ENCODE results near the gene HSF2.
"Not testable (repeated sequence)": the region's sequence is repeated elsewhere in the genome, so short reads cannot be mapped to it uniquely, and the experiment has no call there.

The HSF2 gene

DNA sequence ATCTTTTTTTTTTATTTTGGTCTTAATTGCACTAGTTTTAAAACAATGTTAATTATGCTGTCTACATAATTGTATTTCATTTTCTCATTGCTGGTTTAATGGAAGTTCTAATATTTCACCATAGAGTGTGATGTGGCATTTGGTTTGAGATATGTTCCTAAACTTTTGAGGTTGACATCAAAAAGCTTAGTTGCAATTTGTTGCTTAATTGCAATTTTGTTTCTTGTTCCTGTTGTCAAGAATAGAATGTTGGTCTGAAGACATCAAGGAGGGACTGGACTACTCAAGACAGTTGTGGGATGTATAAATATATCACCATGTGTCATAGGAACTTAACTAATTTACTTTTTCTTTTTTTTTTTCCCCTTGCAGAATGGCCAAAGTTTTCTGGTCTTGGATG, 12.5 kb downstream of the HSF2 start:
- H3K36me3 Mint-ChIP-seq (ENCODE audit: low read depth): peaks cover 77% of the 10 kb centered on the region
- peaks cover 52% of the 10 kb centered on the region for H3K4me1 Mint-ChIP-seq (ENCODE audit: low read depth)
- peaks cover 3% of the 10 kb centered on the region for H3K9me3 Mint-ChIP-seq
- no peak overlapping the region for H3K4me3 Mint-ChIP-seq
- H3K27ac Mint-ChIP-seq: no peak overlapping the region
- no peaks in the 10 kb centered on the region for H3K27me3 Mint-ChIP-seq

DNA sequence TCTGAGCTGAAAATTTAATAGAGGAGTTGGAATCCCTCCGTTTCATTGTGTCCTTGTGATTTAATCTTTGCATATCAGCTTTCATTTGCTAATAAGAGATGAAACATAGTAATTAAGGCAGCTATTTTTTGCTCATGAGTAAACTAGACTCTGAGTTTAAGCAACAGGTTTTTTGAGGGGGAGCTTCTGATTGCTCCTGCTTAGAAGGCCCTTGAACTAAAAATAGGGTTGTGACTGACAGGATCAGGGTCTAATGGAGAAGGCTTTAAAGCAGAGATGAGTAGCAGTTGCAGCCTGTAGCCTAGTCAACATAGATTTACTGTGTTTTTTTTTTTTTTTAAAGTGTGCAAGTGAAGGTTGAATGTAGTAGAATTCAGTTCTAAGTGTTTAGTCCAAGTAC, 17.4 kb downstream of the HSF2 start:
- Mint-ChIP-seq H3K4me1 (ENCODE audit: low read depth) (peaks cover 5% of the 10 kb centered on the region), H3K27me3 (no peaks in the 10 kb centered on the region), H3K36me3 (ENCODE audit: low read depth) (peaks cover 77% of the 10 kb centered on the region), H3K4me3 (no peak overlapping the region), H3K9me3 (no peaks in the 10 kb centered on the region), H3K27ac (no peak overlapping the region)

DNA sequence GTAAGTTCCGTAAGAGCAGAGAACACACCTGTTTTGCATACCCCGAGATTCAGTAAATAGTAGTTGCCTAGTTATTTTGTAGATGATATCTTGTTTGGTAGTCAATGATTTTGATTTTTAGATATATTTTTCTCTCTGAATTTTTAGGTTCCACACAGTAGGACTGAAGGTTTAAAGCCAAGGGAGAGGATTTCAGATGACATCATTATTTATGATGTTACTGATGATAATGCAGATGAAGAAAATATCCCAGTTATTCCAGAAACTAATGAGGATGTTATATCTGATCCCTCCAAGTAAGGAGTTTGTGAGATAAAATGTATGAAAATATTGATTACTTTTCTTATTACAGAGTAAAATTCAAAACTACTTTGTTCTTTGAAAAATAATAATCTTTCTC, 22.6 kb downstream of the HSF2 start:
- no peak overlapping the region for H3K4me3 Mint-ChIP-seq
- peaks cover 77% of the 10 kb centered on the region for H3K36me3 Mint-ChIP-seq (ENCODE audit: low read depth)
- H3K9me3 Mint-ChIP-seq: no peaks in the 10 kb centered on the region
- H3K27me3 Mint-ChIP-seq: no peaks in the 10 kb centered on the region
- peaks cover 7% of the 10 kb centered on the region for H3K4me1 Mint-ChIP-seq (ENCODE audit: low read depth)
- H3K27ac Mint-ChIP-seq: no peak overlapping the region

DNA sequence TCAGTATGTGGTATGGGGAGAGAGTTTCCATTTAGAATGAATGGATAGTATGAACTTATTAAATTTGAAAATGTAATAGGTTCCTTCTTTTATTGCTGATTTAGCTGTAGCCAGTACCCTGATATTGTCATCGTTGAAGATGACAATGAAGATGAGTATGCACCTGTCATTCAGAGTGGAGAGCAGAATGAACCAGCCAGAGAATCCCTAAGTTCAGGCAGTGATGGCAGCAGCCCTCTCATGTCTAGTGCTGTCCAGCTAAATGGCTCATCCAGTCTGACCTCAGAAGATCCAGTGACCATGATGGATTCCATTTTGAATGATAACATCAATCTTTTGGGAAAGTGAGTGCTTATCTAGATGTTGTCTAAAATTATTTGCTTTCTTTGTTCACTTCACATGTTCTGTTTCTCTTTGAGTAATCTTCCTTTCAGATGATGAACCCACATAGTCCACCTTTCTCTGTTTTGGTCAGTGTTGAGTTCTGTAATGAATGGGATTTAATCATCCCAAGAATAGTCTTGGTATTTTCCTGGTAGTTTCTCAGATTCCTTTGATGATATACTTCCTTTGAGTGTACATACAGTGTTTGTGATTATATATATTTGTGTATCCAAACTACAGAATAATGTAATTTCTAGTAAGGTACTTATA, 23.3 kb downstream of the HSF2 start:
- no peaks in the 10 kb centered on the region for H3K9me3 Mint-ChIP-seq
- H3K4me1 Mint-ChIP-seq (ENCODE audit: low read depth): peaks cover 7% of the 10 kb centered on the region
- H3K36me3 Mint-ChIP-seq (ENCODE audit: low read depth): peaks cover 77% of the 10 kb centered on the region
- H3K27ac Mint-ChIP-seq: no peak overlapping the region
- H3K4me3 Mint-ChIP-seq: no peak overlapping the region
- no peaks in the 10 kb centered on the region for H3K27me3 Mint-ChIP-seq

DNA sequence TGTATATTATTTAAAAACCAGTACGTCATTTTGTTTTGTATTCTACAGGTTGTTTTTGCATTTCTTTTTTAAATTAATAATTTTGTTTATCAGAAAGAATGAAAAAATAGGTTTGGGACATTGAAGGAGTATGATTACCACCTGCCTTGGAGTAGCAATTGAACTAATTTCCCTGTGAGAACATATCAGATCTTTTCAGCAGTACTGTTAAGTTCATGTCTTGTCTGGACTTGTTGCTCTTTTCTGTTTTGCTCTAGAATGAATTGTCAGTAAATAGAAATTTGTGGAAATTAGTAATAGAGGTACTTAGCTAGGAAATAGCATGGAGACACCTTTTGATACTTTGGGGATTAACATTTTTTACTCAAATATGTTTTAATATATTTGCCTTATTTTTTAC, 24.3 kb downstream of the HSF2 start:
- Mint-ChIP-seq H3K36me3 (ENCODE audit: low read depth) (peaks cover 86% of the 10 kb centered on the region), H3K4me3 (no peak overlapping the region), H3K4me1 (ENCODE audit: low read depth) (peaks cover 7% of the 10 kb centered on the region), H3K27me3 (no peaks in the 10 kb centered on the region), H3K27ac (no peak overlapping the region), H3K9me3 (no peaks in the 10 kb centered on the region)

DNA sequence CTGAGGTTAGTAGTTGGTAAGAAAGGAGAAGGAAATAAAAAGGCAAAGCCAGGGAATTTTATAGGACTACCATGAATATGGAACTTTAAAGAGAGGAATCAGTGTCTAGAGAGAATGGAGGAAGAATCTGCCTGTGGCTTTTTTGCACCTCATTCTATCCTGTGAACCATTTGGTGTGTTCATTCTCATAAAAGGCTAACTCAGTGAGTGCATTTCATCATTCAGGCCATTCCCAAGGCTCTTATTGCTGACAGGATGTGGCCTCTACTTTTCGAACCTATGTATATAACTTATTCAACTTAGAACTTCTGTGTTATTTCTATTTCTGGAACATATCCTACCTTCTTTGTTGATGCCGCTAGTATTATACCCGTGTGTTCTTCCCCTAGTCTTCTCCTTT, 27.1 kb downstream of the HSF2 start:
- Mint-ChIP-seq H3K9me3 (no peaks in the 10 kb centered on the region), H3K27me3 (no peaks in the 10 kb centered on the region), H3K27ac (no peak overlapping the region), H3K4me3 (no peak overlapping the region), H3K36me3 (ENCODE audit: low read depth) (peaks cover 93% of the 10 kb centered on the region), H3K4me1 (ENCODE audit: low read depth) (peaks cover 7% of the 10 kb centered on the region)

DNA sequence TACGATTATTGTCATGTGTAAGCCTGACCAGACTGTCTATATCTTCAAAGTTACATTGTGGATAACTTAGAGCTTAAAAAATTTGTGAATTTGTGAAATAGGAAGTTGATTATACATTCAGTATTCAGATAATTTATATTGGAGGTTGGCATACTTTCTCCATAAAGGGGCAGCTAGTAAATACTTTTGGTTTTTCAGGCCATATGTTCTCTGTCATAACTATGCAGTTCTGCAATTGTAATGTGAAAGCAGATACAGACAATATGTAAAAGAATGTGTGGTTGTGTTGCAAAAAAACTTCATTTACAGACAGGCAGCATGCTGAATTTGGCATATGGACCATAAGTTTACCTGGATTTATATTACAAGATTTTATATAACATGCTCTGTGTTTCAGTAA, 29.3 kb downstream of the HSF2 start:
- no peak overlapping the region for H3K4me3 Mint-ChIP-seq
- H3K9me3 Mint-ChIP-seq: no peaks in the 10 kb centered on the region
- H3K27me3 Mint-ChIP-seq: no peaks in the 10 kb centered on the region
- no peak overlapping the region for H3K27ac Mint-ChIP-seq
- peaks cover 6% of the 10 kb centered on the region for H3K4me1 Mint-ChIP-seq (ENCODE audit: low read depth)
- peaks cover 97% of the 10 kb centered on the region for H3K36me3 Mint-ChIP-seq (ENCODE audit: low read depth)

DNA sequence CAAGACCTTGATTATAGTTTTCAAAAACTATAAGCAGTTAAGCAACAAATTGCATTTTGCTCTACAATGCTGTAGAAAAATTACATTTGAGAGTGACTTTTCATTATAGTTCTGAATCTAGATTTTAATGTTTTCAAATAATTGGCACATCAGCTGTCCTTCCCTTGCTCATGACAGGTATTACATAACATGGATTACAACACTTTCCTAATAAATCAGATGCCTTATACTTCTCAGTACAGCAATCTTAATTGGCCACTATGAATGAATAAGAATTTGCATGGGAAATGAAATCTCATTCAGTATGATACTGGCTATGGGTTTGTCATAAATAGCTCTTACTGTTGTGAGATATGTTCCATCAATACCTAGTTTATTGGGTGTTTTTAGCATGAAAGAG, 29.9 kb downstream of the HSF2 start:
- H3K27ac Mint-ChIP-seq: no peak overlapping the region
- H3K36me3 Mint-ChIP-seq (ENCODE audit: low read depth): peaks cover 95% of the 10 kb centered on the region
- peaks cover 6% of the 10 kb centered on the region for H3K4me1 Mint-ChIP-seq (ENCODE audit: low read depth)
- H3K27me3 Mint-ChIP-seq: no peaks in the 10 kb centered on the region
- no peaks in the 10 kb centered on the region for H3K9me3 Mint-ChIP-seq
- H3K4me3 Mint-ChIP-seq: no peak overlapping the region

DNA sequence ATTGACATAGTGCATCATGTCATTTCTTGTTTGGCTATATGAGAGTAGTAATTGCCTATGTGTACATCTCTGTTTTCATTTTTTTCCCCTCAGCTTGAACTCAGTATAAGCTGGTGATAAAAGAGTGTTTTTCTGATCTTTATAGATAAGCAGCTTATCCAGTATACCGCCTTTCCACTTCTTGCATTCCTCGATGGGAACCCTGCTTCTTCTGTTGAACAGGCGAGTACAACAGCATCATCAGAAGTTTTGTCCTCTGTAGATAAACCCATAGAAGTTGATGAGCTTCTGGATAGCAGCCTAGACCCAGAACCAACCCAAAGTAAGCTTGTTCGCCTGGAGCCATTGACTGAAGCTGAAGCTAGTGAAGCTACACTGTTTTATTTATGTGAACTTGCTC, 32.3 kb downstream of the HSF2 start:
- Mint-ChIP-seq H3K4me1 (ENCODE audit: low read depth) (peaks cover 9% of the 10 kb centered on the region), H3K9me3 (no peaks in the 10 kb centered on the region), H3K4me3 (no peak overlapping the region), H3K27me3 (no peaks in the 10 kb centered on the region), H3K36me3 (ENCODE audit: low read depth) (peaks cover 88% of the 10 kb centered on the region), H3K27ac (no peak overlapping the region)

DNA sequence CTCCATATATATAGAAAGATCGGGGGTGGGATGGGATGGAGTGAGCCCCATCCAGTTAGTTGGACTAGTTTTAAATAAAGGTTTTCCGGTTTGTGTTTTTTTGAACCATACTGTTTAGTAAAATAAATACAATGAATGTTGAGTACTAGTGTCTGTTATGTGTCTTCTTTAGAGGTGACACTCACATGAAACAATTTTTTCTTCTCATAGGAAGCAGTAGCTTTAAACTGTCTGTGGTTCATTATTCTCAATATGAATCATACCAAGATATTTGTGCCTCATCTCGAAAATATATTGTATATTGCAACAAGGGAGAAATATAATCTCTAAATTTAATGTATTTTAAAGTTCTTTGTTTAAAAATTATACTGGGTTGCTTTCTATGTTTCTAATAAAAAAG, 33.4 kb downstream of the HSF2 start:
- H3K36me3 Mint-ChIP-seq (ENCODE audit: low read depth): peaks cover 88% of the 10 kb centered on the region
- no peak overlapping the region for H3K4me3 Mint-ChIP-seq
- no peak overlapping the region for H3K27ac Mint-ChIP-seq
- peaks cover 9% of the 10 kb centered on the region for H3K4me1 Mint-ChIP-seq (ENCODE audit: low read depth)
- peaks cover 4% of the 10 kb centered on the region for H3K9me3 Mint-ChIP-seq
- H3K27me3 Mint-ChIP-seq: no peaks in the 10 kb centered on the region

DNA sequence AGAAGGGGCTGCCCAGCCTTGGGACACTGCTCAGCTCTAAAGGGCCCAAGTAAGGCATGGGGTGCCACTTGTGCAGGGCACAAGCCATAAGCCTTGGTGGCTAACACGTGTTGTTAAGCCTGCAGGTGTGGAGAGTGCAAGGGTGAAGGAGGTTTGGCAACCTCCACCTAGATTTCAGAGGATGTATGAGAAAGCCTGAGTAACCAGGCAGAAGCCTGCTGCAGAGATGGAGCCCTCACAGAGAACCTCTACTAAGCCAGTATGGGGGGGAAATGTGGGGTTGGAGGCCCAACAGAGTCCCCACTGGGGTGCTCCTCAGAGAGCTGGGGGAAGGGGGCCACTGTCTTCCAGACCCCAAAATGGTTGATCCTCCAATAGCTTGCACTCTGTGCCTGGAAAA, 39.5 kb downstream of the HSF2 start:
- H3K36me3 Mint-ChIP-seq (ENCODE audit: low read depth): peaks cover 81% of the 10 kb centered on the region
- peaks cover 3% of the 10 kb centered on the region for H3K4me1 Mint-ChIP-seq (ENCODE audit: low read depth)
- no peak overlapping the region for H3K27ac Mint-ChIP-seq
- no peak overlapping the region for H3K4me3 Mint-ChIP-seq
- H3K9me3 Mint-ChIP-seq: peaks cover 20% of the 10 kb centered on the region
- no peaks in the 10 kb centered on the region for H3K27me3 Mint-ChIP-seq

DNA sequence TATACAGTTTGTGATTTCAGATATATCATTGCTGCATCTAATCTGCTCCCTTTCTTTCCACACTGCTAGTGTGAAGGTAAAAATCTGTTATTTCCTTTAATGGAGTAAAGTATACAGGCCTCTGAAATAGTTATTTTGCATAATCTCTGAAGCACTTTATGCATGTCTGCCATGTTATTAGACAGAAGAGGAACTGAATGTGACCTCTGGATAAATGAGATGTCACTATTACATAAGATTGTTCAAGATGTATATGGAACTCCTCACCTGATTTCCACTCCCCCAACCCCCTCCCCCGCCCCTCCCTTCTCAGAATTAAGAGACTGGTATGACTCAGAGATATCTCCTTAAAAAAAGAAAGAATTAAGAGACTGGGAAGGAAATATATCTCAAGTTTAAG, 45.8 kb downstream of the HSF2 start:
- H3K27ac Mint-ChIP-seq: no peak overlapping the region
- H3K9me3 Mint-ChIP-seq: no peaks in the 10 kb centered on the region
- no peak overlapping the region for H3K4me3 Mint-ChIP-seq
- H3K27me3 Mint-ChIP-seq: no peaks in the 10 kb centered on the region
- H3K4me1 Mint-ChIP-seq (ENCODE audit: low read depth): peaks cover 15% of the 10 kb centered on the region
- peaks cover 67% of the 10 kb centered on the region for H3K36me3 Mint-ChIP-seq (ENCODE audit: low read depth)

DNA sequence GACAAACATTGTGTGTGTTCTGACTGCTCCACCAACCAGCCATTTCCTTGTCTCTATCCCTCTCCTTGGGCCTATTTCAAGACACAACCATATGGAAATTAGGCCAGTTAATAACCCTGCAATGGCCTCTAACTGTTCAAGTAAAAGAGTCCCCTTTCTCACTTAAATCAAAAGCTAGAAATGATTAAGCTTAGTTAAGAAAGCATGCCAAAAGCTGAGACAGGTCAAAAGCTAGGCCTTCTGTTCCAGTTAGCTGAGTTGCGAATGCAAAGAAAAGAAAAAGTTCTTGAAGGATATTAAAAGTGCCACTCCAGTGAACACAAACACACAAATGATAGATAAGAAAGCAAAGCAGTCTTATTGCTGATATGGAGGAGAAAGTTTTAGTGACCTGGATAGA, 49.6 kb downstream of the HSF2 start:
- Mint-ChIP-seq H3K27ac (no peak overlapping the region), H3K27me3 (no peaks in the 10 kb centered on the region), H3K4me1 (ENCODE audit: low read depth) (peaks cover 14% of the 10 kb centered on the region), H3K36me3 (ENCODE audit: low read depth) (peaks cover 72% of the 10 kb centered on the region), H3K4me3 (no peak overlapping the region), H3K9me3 (no peaks in the 10 kb centered on the region)

DNA sequence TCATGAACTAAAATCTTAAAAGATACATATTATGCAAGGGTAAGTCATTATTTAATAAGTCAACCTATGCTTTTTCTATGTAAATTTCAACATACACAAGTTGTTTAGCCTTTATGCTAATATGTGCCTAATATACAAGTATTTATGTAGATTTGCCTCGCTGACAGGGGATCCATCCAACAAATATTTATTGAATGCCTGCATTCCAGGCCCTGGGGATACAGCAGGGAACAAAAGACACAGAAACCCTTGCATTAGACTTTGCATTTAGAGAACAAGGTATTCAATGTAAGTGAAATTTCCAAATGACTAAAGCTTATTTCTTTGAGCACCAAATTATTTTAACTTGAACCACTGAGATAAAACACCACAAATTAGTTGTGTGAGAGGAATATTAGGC, 53.1 kb downstream of the HSF2 start:
- no peaks in the 10 kb centered on the region for H3K9me3 Mint-ChIP-seq

DNA sequence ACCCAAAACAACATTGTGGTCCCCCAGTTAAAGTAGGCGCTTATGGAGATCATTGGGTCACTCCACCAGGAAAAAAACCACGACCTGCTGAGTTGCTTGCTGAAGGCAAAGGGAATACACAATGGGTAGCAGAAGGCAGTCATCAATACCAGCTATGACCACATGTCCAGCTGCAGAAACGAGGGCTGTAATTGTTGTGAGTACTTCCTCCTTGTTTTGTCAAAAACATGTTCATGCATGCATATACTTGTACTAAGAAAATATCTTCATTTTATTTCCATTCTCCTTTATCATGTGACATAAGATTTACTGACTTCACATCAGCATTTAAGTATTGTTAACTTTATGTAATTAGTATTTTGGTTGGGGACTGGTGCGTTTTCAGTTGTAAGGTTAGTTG, 55.2 kb downstream of the HSF2 start:
- Mint-ChIP-seq H3K27ac (no peak overlapping the region), H3K27me3 (no peaks in the 10 kb centered on the region), H3K36me3 (ENCODE audit: low read depth) (peaks cover 68% of the 10 kb centered on the region), H3K4me3 (no peak overlapping the region), H3K4me1 (ENCODE audit: low read depth) (peaks cover 42% of the 10 kb centered on the region), H3K9me3 (no peaks in the 10 kb centered on the region)

More for the DNA sequence above, 53.1 kb downstream of the HSF2 start:
- Mint-ChIP-seq H3K36me3 (ENCODE audit: low read depth) (peaks cover 74% of the 10 kb centered on the region), H3K27ac (no peak overlapping the region), H3K4me3 (no peak overlapping the region), H3K27me3 (no peaks in the 10 kb centered on the region), H3K4me1 (ENCODE audit: low read depth) (peaks cover 24% of the 10 kb centered on the region)

DNA sequence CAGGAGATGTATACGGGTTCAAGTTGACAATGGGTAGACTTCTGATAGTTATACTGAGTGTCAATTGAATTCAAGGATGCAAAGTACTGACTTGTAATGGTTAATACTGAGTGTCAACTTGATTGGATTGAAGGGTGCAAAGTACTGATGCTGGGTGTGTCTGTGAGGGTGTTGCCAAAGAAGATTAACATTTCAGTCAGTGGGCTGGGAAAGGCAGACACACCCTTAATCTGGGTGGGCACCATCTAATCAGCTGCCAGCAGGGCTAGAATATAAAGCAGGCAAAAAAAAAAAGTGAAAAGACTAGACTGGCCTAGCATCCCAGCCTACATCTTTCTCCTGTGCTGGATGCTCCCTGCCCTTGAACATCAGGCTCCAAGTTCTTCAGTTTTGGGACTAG, 55.7 kb downstream of the HSF2 start:
- not testable (repeated sequence) for H3K9me3 Mint-ChIP-seq, H3K4me3 Mint-ChIP-seq, H3K27me3 Mint-ChIP-seq, H3K27ac Mint-ChIP-seq
- Mint-ChIP-seq H3K36me3 (ENCODE audit: low read depth) (peaks cover 67% of the 10 kb centered on the region), H3K4me1 (ENCODE audit: low read depth) (peaks cover 46% of the 10 kb centered on the region)

Measured in stimulated activated naive CD8-positive, alpha-beta T cell treated with anti-CD3 and anti-CD28 coated beads, Interleukin-15, Interleukin-2, amounts not matched to agents 100 ng/mL and 50 ng/mL, for 24 hours (primary cell).